Measurements from ENCODE around the gene MAVS. TPM values are rescaled to one million over a fixed set of nuclear protein-coding genes. Genes with fewer than 3 reads are reported as not detected.

MAVS gene
- total RNA-seq, 1 experiment from 2014 or later, result 38.7 TPM

DNA sequence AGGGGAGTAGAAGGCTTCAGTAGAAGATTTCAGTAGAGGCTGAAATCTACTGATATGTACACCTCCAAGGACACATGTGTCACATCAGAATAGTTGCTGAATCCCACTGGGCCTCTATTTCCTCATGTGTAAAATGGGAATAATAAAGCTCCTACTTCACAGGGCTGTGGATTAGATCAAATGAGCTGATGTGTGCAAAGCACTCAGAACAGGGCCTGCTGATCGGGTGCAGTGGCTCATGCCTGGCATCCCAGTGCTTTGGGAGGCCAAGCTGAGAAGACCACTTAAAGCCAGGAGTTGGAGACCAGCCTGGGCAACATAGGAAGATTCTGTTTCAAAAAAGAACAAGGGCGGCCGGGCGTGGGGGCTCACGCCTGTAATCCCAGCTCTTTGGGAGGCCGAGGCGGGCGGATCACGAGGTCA is 34.4 kb upstream of the MAVS start:
- Histone ChIP-seq H3F3A (ENCODE audit: low read length, unreplicated experiment) (peaks cover 8% of the 10 kb centered on the region), H3K27ac (ENCODE audit: low read length) (peak overlapping the region; percentile 87), H3K9me3 (ENCODE audit: low read length) (no peaks in the 10 kb centered on the region), H3K4me1 (ENCODE audit: insufficient read depth, low read length) (peaks cover 50% of the 10 kb centered on the region), H3K4me3 (ENCODE audit: low read length) (no peak overlapping the region), H3K4me2 (ENCODE audit: low read length) (peak overlapping the region; percentile 7), H2AFZ (ENCODE audit: low read length) (no peak overlapping the region), H3K36me3 (ENCODE audit: low read depth, low read length) (no peaks in the 10 kb centered on the region), H3K79me2 (ENCODE audit: low read length) (peaks cover 23% of the 10 kb centered on the region), H3K9me2 (replicated peaks; ENCODE audit: low read length) (no peaks in the 10 kb centered on the region), H3K27me3 (ENCODE audit: low read length) (no peaks in the 10 kb centered on the region), H3K9ac (ENCODE audit: low read length) (peak overlapping the region; percentile 70), H4K20me1 (ENCODE audit: low read length) (no peaks in the 10 kb centered on the region)
- DNase-seq (no peak), ATAC-seq (no peak)
- TF ChIP-seq, protein P1, sequence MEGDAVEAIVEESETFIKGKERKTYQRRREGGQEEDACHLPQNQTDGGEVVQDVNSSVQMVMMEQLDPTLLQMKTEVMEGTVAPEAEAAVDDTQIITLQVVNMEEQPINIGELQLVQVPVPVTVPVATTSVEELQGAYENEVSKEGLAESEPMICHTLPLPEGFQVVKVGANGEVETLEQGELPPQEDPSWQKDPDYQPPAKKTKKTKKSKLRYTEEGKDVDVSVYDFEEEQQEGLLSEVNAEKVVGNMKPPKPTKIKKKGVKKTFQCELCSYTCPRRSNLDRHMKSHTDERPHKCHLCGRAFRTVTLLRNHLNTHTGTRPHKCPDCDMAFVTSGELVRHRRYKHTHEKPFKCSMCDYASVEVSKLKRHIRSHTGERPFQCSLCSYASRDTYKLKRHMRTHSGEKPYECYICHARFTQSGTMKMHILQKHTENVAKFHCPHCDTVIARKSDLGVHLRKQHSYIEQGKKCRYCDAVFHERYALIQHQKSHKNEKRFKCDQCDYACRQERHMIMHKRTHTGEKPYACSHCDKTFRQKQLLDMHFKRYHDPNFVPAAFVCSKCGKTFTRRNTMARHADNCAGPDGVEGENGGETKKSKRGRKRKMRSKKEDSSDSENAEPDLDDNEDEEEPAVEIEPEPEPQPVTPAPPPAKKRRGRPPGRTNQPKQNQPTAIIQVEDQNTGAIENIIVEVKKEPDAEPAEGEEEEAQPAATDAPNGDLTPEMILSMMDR (conservative IDR thresholded peaks at IDR 0.05; ENCODE audit: low read depth, low read length), result no peak
- TF ChIP-seq EZH2 (IDR thresholded peaks at IDR 0.05; ENCODE audit: low read length, unreplicated experiment), result no peak
- TF ChIP-seq EZH2phosphoT487 (IDR thresholded peaks at IDR 0.05; ENCODE audit: borderline replicate concordance, low read length), result no peak
- POLR2A ChIA-PET (ENCODE audit: unreplicated experiment), result no interaction called here
- CTCF ChIA-PET, result interaction anchor here (0.9 kb wide), 2 partner anchors 25 to 28 kb away, joined by 3 read pairs; no protein-coding TSS in a partner anchor
- intact Hi-C loops (cut with micrococcal nuclease), result no loop called here
- BruUV-seq (replicated peaks), result no TSS peak

DNA sequence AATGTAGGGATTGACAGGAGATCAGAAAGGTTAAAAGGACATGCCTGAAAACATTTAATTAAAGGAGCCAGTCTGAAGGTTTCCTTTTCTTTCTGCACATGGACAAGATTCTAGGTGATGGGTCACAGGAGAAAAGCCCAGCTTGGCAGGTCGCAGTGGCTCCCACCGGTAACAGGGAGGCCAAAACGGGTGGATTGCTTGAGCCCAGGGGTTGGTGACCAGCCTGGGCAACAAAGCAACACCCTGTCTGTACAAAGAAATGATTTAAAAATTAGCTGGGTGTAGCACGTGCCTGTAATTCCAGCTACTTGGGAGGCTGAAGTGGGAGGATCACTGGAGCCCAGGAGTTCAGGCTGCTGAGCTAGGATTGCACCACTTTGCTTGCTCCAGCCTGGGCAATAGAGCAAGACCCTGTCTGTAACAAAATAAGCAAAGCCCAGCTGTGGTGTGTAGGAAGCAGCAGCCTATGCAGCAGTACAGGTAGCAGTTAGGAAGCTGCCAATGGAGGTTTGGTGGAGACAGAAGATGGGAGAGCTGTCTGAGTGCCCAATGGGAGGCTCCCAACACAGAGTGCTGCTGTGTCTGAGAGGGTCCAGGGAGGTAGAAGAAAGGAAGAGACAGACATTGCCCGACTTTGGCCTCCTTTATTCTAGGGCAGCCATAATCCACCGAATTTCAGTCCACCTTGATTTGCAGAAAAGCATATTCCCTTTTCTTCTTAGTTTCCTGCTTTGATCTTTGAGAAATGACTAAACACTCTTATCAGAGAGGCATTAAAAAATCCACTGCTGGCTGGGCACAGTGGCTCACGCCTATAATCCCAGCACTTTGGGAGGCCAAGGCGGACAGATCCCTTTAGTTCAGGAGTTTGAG is 33.4 kb upstream of the MAVS start:
- DNase-seq (no peak), ATAC-seq (no peak)
- Histone ChIP-seq H3K9ac (ENCODE audit: low read length) (peak overlapping the region; percentile 70), H3K79me2 (ENCODE audit: low read length) (peaks cover 23% of the 10 kb centered on the region), H3K36me3 (ENCODE audit: low read depth, low read length) (no peaks in the 10 kb centered on the region), H3K27me3 (ENCODE audit: low read length) (no peaks in the 10 kb centered on the region), H3K4me3 (ENCODE audit: low read length) (no peak overlapping the region), H3K27ac (ENCODE audit: low read length) (peak overlapping the region; percentile 87), H4K20me1 (ENCODE audit: low read length) (no peaks in the 10 kb centered on the region), H3K9me2 (replicated peaks; ENCODE audit: low read length) (no peaks in the 10 kb centered on the region), H3K4me2 (ENCODE audit: low read length) (no peak overlapping the region), H3K4me1 (ENCODE audit: insufficient read depth, low read length) (peaks cover 45% of the 10 kb centered on the region), H3K9me3 (ENCODE audit: low read length) (no peaks in the 10 kb centered on the region), H2AFZ (ENCODE audit: low read length) (no peak overlapping the region), H3F3A (ENCODE audit: low read length, unreplicated experiment) (peaks cover 8% of the 10 kb centered on the region)
- intact Hi-C loops (cut with micrococcal nuclease), result no loop called here
- ChIA-PET POLR2A (ENCODE audit: unreplicated experiment) (interaction anchor here (0.7 kb wide), 1 partner anchor 84 kb away, joined by 3 read pairs; no protein-coding TSS in a partner anchor), CTCF (no interaction called here)
- TF ChIP-seq EZH2 (IDR thresholded peaks at IDR 0.05; ENCODE audit: low read length, unreplicated experiment), result no peak
- TF ChIP-seq EZH2phosphoT487 (IDR thresholded peaks at IDR 0.05; ENCODE audit: borderline replicate concordance, low read length), result no peak
- TF ChIP-seq, protein P1 (conservative IDR thresholded peaks at IDR 0.05; ENCODE audit: low read depth, low read length), result no peak
- BruUV-seq (replicated peaks), result no TSS peak
